Measurements from ENCODE around the gene MAGEB6. TPM values are rescaled to one million over a fixed set of nuclear protein-coding genes. Genes with fewer than 3 reads are reported as not detected.
"Not testable (repeated sequence)": the region's sequence is repeated elsewhere in the genome, so short reads cannot be mapped to it uniquely, and the experiment has no call there.

MAGEB6 gene
- total RNA-seq = not detected
- not detected for polyA plus RNA-seq (ENCODE audit: insufficient read depth in 1 of 8, insufficient read length in 8 of 8, low replicate concordance in 1 of 8)
- long read RNA-seq, donor 1 = 0 reads
- long read RNA-seq, donor 2 = 0 reads
- long read RNA-seq, donor 3 = 0 reads
- long read RNA-seq, donor 4 = 0 reads
- long read RNA-seq, donor 5 = 0 reads
- long read RNA-seq, donor 6 = 0 reads
- long read RNA-seq, donor 7 = 0 reads
- long read RNA-seq, donor 8 = 0 reads
- long read RNA-seq, donor 9 = 0 reads
- long read RNA-seq, donor 10 = 0 reads
- long read RNA-seq, donor 11 = 0 reads

GRCh38 chrX:26192204-26192603 lies at the start of gene MAGEB6:
Gene MAGEB6, plus strand, starts transcription at chrX:26192440. Its CDS starts 1,407 bp downstream, at chrX:26193847.
- peaks cover 3% of the 10 kb centered on the region for H3K27me3 ChIP-seq (ENCODE audit: control insufficient read depth, insufficient read depth, low read length)
- DNase-seq = no peak
- no peaks in the 10 kb centered on the region for H3K9me3 ChIP-seq (replicated peaks; ENCODE audit: control insufficient read depth, low read depth, low read length)
- H3K27ac ChIP-seq (ENCODE audit: low read length) = no peak within 1 kb of the TSS
- no peaks in the 10 kb centered on the region for H3K4me1 ChIP-seq (ENCODE audit: control insufficient read depth, insufficient read depth, low read length)
- 78% methylated on average over 17 of the region's 17 CpGs for WGBS (ENCODE audit: insufficient coverage)
- no peak within 1 kb of the TSS for H3K4me3 ChIP-seq (ENCODE audit: low read length)
- H3K36me3 ChIP-seq (ENCODE audit: control insufficient read depth, insufficient read depth, low read length) = no peaks in the 10 kb centered on the region

GRCh38 chrX:26146024-26146423 lies 46.2 kb upstream of the MAGEB6 start:
- no peaks in the 10 kb centered on the region for H3K4me1 ChIP-seq (ENCODE audit: control insufficient read depth, insufficient read depth, low read length)
- H3K27me3 ChIP-seq (ENCODE audit: control insufficient read depth, insufficient read depth, low read length) = peaks cover 4% of the 10 kb centered on the region
- H3K4me3 ChIP-seq (ENCODE audit: low read length) = no peak overlapping the region
- H3K36me3 ChIP-seq (ENCODE audit: control insufficient read depth, insufficient read depth, low read length) = no peaks in the 10 kb centered on the region
- DNase-seq = no peak
- no CpG with 5 or more reads among the region's 2 CpGs for WGBS (ENCODE audit: insufficient coverage)
- H3K27ac ChIP-seq (ENCODE audit: low read length) = no peak overlapping the region
- H3K9me3 ChIP-seq (replicated peaks; ENCODE audit: control insufficient read depth, low read depth, low read length) = no peaks in the 10 kb centered on the region

- WGBS (ENCODE audit: insufficient coverage) = 86% methylated on average over 10 of the region's 10 CpGs
- no peaks in the 10 kb centered on the region for H3K4me1 ChIP-seq (ENCODE audit: control insufficient read depth, insufficient read depth, low read length)
- DNase-seq = no peak
- no peaks in the 10 kb centered on the region for H3K27me3 ChIP-seq (ENCODE audit: control insufficient read depth, insufficient read depth, low read length)
- H3K36me3 ChIP-seq (ENCODE audit: control insufficient read depth, insufficient read depth, low read length) = no peaks in the 10 kb centered on the region
- no peaks in the 10 kb centered on the region for H3K9me3 ChIP-seq (replicated peaks; ENCODE audit: control insufficient read depth, low read depth, low read length)
- no peak within 1 kb of the TSS for H3K4me3 ChIP-seq (ENCODE audit: low read length)
- H3K27ac ChIP-seq (ENCODE audit: low read length) = no peak within 1 kb of the TSS
These were observed 31.9 kb upstream of the MAGEB6 start, which contains the start of gene MAGEB6B for GRCh38 chrX:26160301-26160700. Gene MAGEB6B, plus strand, starts transcription at chrX:26160601. Its CDS starts 0 bp downstream, at chrX:26160601.

GRCh38 chrX:26203561-26203960 lies 11.3 kb downstream of the MAGEB6 start:
- no peak overlapping the region for H3K4me3 ChIP-seq (ENCODE audit: low read length)
- H3K4me1 ChIP-seq (ENCODE audit: control insufficient read depth, insufficient read depth, low read length) = no peaks in the 10 kb centered on the region
- no peaks in the 10 kb centered on the region for H3K36me3 ChIP-seq (ENCODE audit: control insufficient read depth, insufficient read depth, low read length)
- DNase-seq = no peak
- H3K9me3 ChIP-seq (replicated peaks; ENCODE audit: control insufficient read depth, low read depth, low read length) = no peaks in the 10 kb centered on the region
- H3K27me3 ChIP-seq (ENCODE audit: control insufficient read depth, insufficient read depth, low read length) = peaks cover 5% of the 10 kb centered on the region
- no peak overlapping the region for H3K27ac ChIP-seq (ENCODE audit: low read length)

DNA sequence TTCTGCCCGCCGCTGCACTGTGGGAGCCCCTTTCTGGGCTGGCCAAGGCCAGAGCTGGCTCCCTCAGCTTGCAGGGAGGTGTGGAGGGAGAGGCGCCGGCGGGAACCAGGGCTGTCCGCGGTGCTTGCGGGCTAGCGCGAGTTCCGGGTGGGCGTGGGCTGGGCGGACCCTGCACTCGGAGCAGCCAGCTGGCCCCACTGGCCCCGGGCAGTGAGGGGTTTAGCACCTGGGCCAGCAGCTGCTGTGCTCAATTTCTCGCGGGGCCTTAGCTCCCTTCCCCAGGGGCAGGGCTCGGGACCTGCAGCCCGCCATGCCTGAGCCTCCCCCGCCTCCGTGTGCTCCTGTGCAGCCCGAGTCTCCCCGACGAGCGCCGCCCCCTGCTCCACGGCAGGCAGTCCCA lies 12.5 kb downstream of the MAGEB6 start:
- H3K9me3 ChIP-seq (replicated peaks; ENCODE audit: control insufficient read depth, low read depth, low read length); H3K27ac ChIP-seq (ENCODE audit: low read length); H3K4me3 ChIP-seq (ENCODE audit: low read length); H3K36me3 ChIP-seq (ENCODE audit: control insufficient read depth, insufficient read depth, low read length); H3K4me1 ChIP-seq (ENCODE audit: control insufficient read depth, insufficient read depth, low read length); DNase-seq; H3K27me3 ChIP-seq (ENCODE audit: control insufficient read depth, insufficient read depth, low read length): not testable (repeated sequence)
- 92% methylated on average over 24 of the region's 27 CpGs for WGBS (ENCODE audit: insufficient coverage)

- H3K36me3 ChIP-seq (ENCODE audit: control insufficient read depth, insufficient read depth, low read length) = no peaks in the 10 kb centered on the region
- no peaks in the 10 kb centered on the region for H3K9me3 ChIP-seq (replicated peaks; ENCODE audit: control insufficient read depth, low read depth, low read length)
- no peak overlapping the region for H3K4me3 ChIP-seq (ENCODE audit: low read length)
- WGBS (ENCODE audit: insufficient coverage) = 48% methylated on average over 2 of the region's 3 CpGs
- no peaks in the 10 kb centered on the region for H3K4me1 ChIP-seq (ENCODE audit: control insufficient read depth, insufficient read depth, low read length)
- no peak for DNase-seq
- H3K27me3 ChIP-seq (ENCODE audit: control insufficient read depth, insufficient read depth, low read length) = peaks cover 3% of the 10 kb centered on the region
- H3K27ac ChIP-seq (ENCODE audit: low read length) = no peak overlapping the region
These were observed 15.8 kb downstream of the MAGEB6 start for GRCh38 chrX:26208012-26208411.

DNA sequence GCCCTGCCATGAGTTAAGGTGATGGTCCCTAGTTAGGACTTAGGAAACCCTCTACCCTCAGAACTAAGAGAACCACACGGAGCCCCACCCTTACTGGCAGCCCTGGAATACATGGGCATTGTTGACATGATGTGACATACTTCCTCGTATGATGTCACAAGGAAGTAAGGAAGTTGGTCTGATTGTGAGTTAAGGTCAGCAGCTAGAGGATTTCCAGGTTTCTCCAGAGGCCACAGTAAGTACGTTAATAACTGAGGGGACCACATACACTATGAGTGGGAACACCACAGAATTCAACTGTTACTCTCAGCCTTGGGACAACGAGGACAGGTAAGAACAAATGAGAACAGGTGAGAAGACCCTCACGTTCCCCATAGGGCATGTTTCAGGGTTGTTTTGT lies 23.6 kb downstream of the MAGEB6 start, which contains the start of gene MAGEB5:
Gene MAGEB5, plus strand, starts transcription at position 301 of the 400 bp plus-strand sequence. CDS start 1,133 bp downstream, outside the sequence.
- H3K36me3 ChIP-seq (ENCODE audit: control insufficient read depth, insufficient read depth, low read length) = no peaks in the 10 kb centered on the region
- WGBS (ENCODE audit: insufficient coverage) = no CpG with 5 or more reads among the region's 5 CpGs
- H3K4me1 ChIP-seq (ENCODE audit: control insufficient read depth, insufficient read depth, low read length) = no peaks in the 10 kb centered on the region
- peaks cover 8% of the 10 kb centered on the region for H3K27me3 ChIP-seq (ENCODE audit: control insufficient read depth, insufficient read depth, low read length)
- H3K4me3 ChIP-seq (ENCODE audit: low read length) = no peak within 1 kb of the TSS
- DNase-seq = no peak
- no peak within 1 kb of the TSS for H3K27ac ChIP-seq (ENCODE audit: low read length)
- no peaks in the 10 kb centered on the region for H3K9me3 ChIP-seq (replicated peaks; ENCODE audit: control insufficient read depth, low read depth, low read length)

GRCh38 chrX:26219351-26219750 lies 27.1 kb downstream of the MAGEB6 start:
- Histone ChIP-seq H3K27me3 (ENCODE audit: control insufficient read depth, insufficient read depth, low read length) (peaks cover 8% of the 10 kb centered on the region), H3K4me3 (ENCODE audit: low read length) (no peak overlapping the region), H3K27ac (ENCODE audit: low read length) (no peak overlapping the region), H3K4me1 (ENCODE audit: control insufficient read depth, insufficient read depth, low read length) (no peaks in the 10 kb centered on the region), H3K36me3 (ENCODE audit: control insufficient read depth, insufficient read depth, low read length) (no peaks in the 10 kb centered on the region), H3K9me3 (replicated peaks; ENCODE audit: control insufficient read depth, low read depth, low read length) (no peaks in the 10 kb centered on the region)
- 55% methylated on average over 6 of the region's 7 CpGs for WGBS (ENCODE audit: insufficient coverage)
- no peak for DNase-seq

GRCh38 chrX:26234177-26234576 lies 41.9 kb downstream of the MAGEB6 start:
- DNase-seq = no peak

More at GRCh38 chrX:26234177-26234576, 41.9 kb downstream of the MAGEB6 start:
- Histone ChIP-seq H3K27me3 (ENCODE audit: control insufficient read depth, insufficient read depth, low read length) (peaks cover 3% of the 10 kb centered on the region), H3K36me3 (ENCODE audit: control insufficient read depth, insufficient read depth, low read length) (no peaks in the 10 kb centered on the region), H3K4me3 (ENCODE audit: low read length) (no peak overlapping the region), H3K27ac (ENCODE audit: low read length) (no peak overlapping the region), H3K4me1 (ENCODE audit: control insufficient read depth, insufficient read depth, low read length) (no peaks in the 10 kb centered on the region), H3K9me3 (replicated peaks; ENCODE audit: control insufficient read depth, low read depth, low read length) (peaks cover 2% of the 10 kb centered on the region)
- no CpG with 5 or more reads among the region's 1 CpG for WGBS (ENCODE audit: insufficient coverage)

All from muscle of leg (tissue), 16 donors.